ENCODE results near the gene GALNT10.
"Not testable (repeated sequence)": the region's sequence is repeated elsewhere in the genome, so short reads cannot be mapped to it uniquely, and the experiment has no call there.

Gene GALNT10

GRCh38 chr5:154190595-154191304 is at the start of gene GALNT10:
TSS of gene GALNT10 (plus strand) at chr5:154190733. CDS start at chr5:154190867, 134 bp downstream.
- peak; percentile 30 for DNase-seq

GRCh38 chr5:154141745-154142221 is 48.8 kb upstream of the GALNT10 start:
- DNase-seq: no peak

- no peak for DNase-seq
These were observed 47.3 kb upstream of the GALNT10 start for GRCh38 chr5:154143211-154143641.

- DNase-seq: no peak
These were observed 45.3 kb upstream of the GALNT10 start for GRCh38 chr5:154145268-154145667.

- DNase-seq: no peak
These were observed 44.1 kb upstream of the GALNT10 start for GRCh38 chr5:154146409-154146808.

GRCh38 chr5:154147666-154148065 is 42.9 kb upstream of the GALNT10 start:
- no peak for DNase-seq

GRCh38 chr5:154150471-154150870 is 40.1 kb upstream of the GALNT10 start:
- not testable (repeated sequence) for DNase-seq

- DNase-seq: no peak
These were observed 32.8 kb upstream of the GALNT10 start for GRCh38 chr5:154157483-154158378.

GRCh38 chr5:154158379-154158737 is 32.2 kb upstream of the GALNT10 start:
- DNase-seq: no peak

GRCh38 chr5:154159343-154159742 is 31.2 kb upstream of the GALNT10 start:
- no peak for DNase-seq

GRCh38 chr5:154162539-154163151 is 27.9 kb upstream of the GALNT10 start:
- DNase-seq: no peak

- no peak for DNase-seq
These were observed 26.9 kb upstream of the GALNT10 start for GRCh38 chr5:154163327-154164248.

GRCh38 chr5:154164249-154164581 is 26.3 kb upstream of the GALNT10 start:
- peak; percentile 58 for DNase-seq

GRCh38 chr5:154165886-154166285 is 24.6 kb upstream of the GALNT10 start:
- DNase-seq: no peak

- DNase-seq: peak; percentile 41
These were observed 23.4 kb upstream of the GALNT10 start for GRCh38 chr5:154166901-154167791.

GRCh38 chr5:154168395-154168794 is 22.1 kb upstream of the GALNT10 start:
- DNase-seq: no peak

GRCh38 chr5:154172785-154173184 is 17.7 kb upstream of the GALNT10 start:
- no peak for DNase-seq

GRCh38 chr5:154174091-154174490 is 16.4 kb upstream of the GALNT10 start:
- no peak for DNase-seq

- no peak for DNase-seq
These were observed 14.4 kb upstream of the GALNT10 start for GRCh38 chr5:154176181-154176580.

- DNase-seq: no peak
These were observed 11.9 kb upstream of the GALNT10 start for GRCh38 chr5:154178661-154179060.

Data from NCI-H1105 treated with DMSO at 0.1 percent for 48 hours (cell line).